Measurements from ENCODE around the gene ATP6V0C.

- TF ChIP-seq, protein P1, sequence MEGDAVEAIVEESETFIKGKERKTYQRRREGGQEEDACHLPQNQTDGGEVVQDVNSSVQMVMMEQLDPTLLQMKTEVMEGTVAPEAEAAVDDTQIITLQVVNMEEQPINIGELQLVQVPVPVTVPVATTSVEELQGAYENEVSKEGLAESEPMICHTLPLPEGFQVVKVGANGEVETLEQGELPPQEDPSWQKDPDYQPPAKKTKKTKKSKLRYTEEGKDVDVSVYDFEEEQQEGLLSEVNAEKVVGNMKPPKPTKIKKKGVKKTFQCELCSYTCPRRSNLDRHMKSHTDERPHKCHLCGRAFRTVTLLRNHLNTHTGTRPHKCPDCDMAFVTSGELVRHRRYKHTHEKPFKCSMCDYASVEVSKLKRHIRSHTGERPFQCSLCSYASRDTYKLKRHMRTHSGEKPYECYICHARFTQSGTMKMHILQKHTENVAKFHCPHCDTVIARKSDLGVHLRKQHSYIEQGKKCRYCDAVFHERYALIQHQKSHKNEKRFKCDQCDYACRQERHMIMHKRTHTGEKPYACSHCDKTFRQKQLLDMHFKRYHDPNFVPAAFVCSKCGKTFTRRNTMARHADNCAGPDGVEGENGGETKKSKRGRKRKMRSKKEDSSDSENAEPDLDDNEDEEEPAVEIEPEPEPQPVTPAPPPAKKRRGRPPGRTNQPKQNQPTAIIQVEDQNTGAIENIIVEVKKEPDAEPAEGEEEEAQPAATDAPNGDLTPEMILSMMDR (conservative IDR thresholded peaks at IDR 0.05 in 1 of 2, IDR thresholded peaks at IDR 0.05 in 1 of 2; ENCODE audit: extremely low read depth in 1 of 2, insufficient read depth in 1 of 2, low read depth in 1 of 2, low read length in 2 of 2), result no peak
- TF ChIP-seq EZH2 (IDR thresholded peaks at IDR 0.05; ENCODE audit: borderline replicate concordance, low read length), result no peak
These were observed 29.5 kb upstream of the ATP6V0C start for GRCh38 chr16:2483939-2484897.
